NB4 (cell line): Measurements from ENCODE around the gene TECPR1.
"Not testable (repeated sequence)": the region's sequence is repeated elsewhere in the genome, so short reads cannot be mapped to it uniquely, and the experiment has no call there.

Source experiments
- DNase-seq: peaks from one replicate; pipeline ENCODE4 v3.0.0; 2010; ENCODE audit warnings: low read depth
- H3K4me3 ChIP-seq: one replicate; pipeline ENCODE4 v1.5.1; 2011; ENCODE audit warnings: mild to moderate bottlenecking, low read depth, low read length, moderate library complexity
- CTCF ChIP-seq: IDR thresholded peaks from one replicate; pipeline ENCODE4 v1.5.1; 2012; ENCODE audit warnings: low read depth, low read length
- MAX ChIP-seq: IDR thresholded peaks from 2 replicates; pipeline ENCODE4 v1.6.1; 2011; ENCODE audit warnings: low read depth, low read length
- MYC ChIP-seq: IDR thresholded peaks from 2 replicates; pipeline ENCODE4 v1.6.1; 2011; ENCODE audit warnings: low read depth, low read length
- POLR2A ChIP-seq: IDR thresholded peaks from 2 replicates; pipeline ENCODE4 v1.6.1; 2011; ENCODE audit warnings: mild to moderate bottlenecking; ENCODE audit not compliant: insufficient read length; ENCODE audit errors: extremely low read depth

Gene TECPR1

GRCh38 chr7:98224701-98225181 is 27.3 kb downstream of the TECPR1 start:
- TF ChIP-seq POLR2A (no peak), MYC (no peak), MAX (no peak), CTCF (no peak)
- no peak overlapping the region for H3K4me3 ChIP-seq
- no peak for DNase-seq

- no peak overlapping the region for H3K4me3 ChIP-seq
- DNase-seq = no peak
- TF ChIP-seq CTCF = no peak
- TF ChIP-seq MYC = no peak
- TF ChIP-seq MAX = no peak
- TF ChIP-seq POLR2A = no peak
Observed at GRCh38 chr7:98223898-98224700, 27.9 kb downstream of the TECPR1 start.

GRCh38 chr7:98223351-98223897 is 28.6 kb downstream of the TECPR1 start:
- no peak for DNase-seq
- TF ChIP-seq MAX = no peak
- TF ChIP-seq MYC = no peak
- no peak for TF ChIP-seq POLR2A
- TF ChIP-seq CTCF = no peak

GRCh38 chr7:98222533-98223195 is 29.4 kb downstream of the TECPR1 start:
- no peak overlapping the region for H3K4me3 ChIP-seq
- no peak for DNase-seq
- TF ChIP-seq POLR2A (no peak), MAX (no peak), CTCF (no peak), MYC (no peak)

More at GRCh38 chr7:98223351-98223897, 28.6 kb downstream of the TECPR1 start:
- no peak overlapping the region for H3K4me3 ChIP-seq

GRCh38 chr7:98221611-98222532 is 30.2 kb downstream of the TECPR1 start:
- no peak for TF ChIP-seq CTCF

GRCh38 chr7:98219382-98219781 is 32.6 kb downstream of the TECPR1 start:
- H3K4me3 ChIP-seq, DNase-seq: not testable (repeated sequence)

More at GRCh38 chr7:98221611-98222532, 30.2 kb downstream of the TECPR1 start:
- no peak for DNase-seq
- no peak overlapping the region for H3K4me3 ChIP-seq
